Upper lobe of right lung (tissue), 1 donor: ENCODE measurements around the gene PROX1. TPM values are rescaled to one million over a fixed set of nuclear protein-coding genes. Genes with fewer than 3 reads are reported as not detected.

Source experiments
- ATAC-seq: fragments of 200-7000 bp; cut with Tn5 transposase; one replicate; pipeline ENCODE4 v1.9.1; 2020; ENCODE audit warnings: mild to moderate bottlenecking, moderate library complexity
- DNase-seq: peaks from one replicate; pipeline ENCODE4 v3.0.0-alpha.2; 2020
- H3K27ac ChIP-seq: fragments of 200-600 bp; one replicate; pipeline ENCODE4 v1.8.0; 2022
- H3K27me3 ChIP-seq: fragments of 200-600 bp; one replicate; pipeline ENCODE4 v1.8.0; 2022; ENCODE audit warnings: mild to moderate bottlenecking
- H3K36me3 ChIP-seq: fragments of 200-600 bp; one replicate; pipeline ENCODE4 v1.8.0; 2022
- H3K4me1 ChIP-seq: fragments of 200-600 bp; one replicate; pipeline ENCODE4 v1.8.0; 2022
- H3K4me3 ChIP-seq: fragments of 200-600 bp; one replicate; pipeline ENCODE4 v1.8.0; 2022; ENCODE audit warnings: mild to moderate bottlenecking
- H3K9me3 ChIP-seq: fragments of 200-600 bp; one replicate; pipeline ENCODE4 v1.8.0; 2022
- CTCF ChIP-seq: fragments of 200-600 bp; IDR thresholded peaks from one replicate; pipeline ENCODE4 v1.8.0; 2022; ENCODE audit warnings: antibody characterized with exemption
- intact Hi-C: fragments of 100-400 bp; cut with DNase I; formaldehyde crosslinking; loops from one replicate; pipeline ENCODE4 v1.11.0; 2022
- total RNA-seq: library from RNA; stranded (reverse); fragmentation: NEBNext Ultra II Directional; extraction: Animal tissue kit (Norgen Biotek cat#: 25700); gene quantifications from one replicate; pipeline ENCODE4 v1.2.1, GENCODE V29; 2021
- donor health status: DM: no; HTN: yes; CAD: no; lungs with severe emphysema.

PROX1 gene
- total RNA-seq, 1 donor from 2014 or later = 14.1 TPM

GRCh38 chr1:213962508-213962907 is 25.3 kb upstream of the PROX1 start:
- no peaks in the 10 kb centered on the region for H3K4me1 ChIP-seq
- no peak for ATAC-seq
- H3K9me3 ChIP-seq = no peaks in the 10 kb centered on the region
- no peaks in the 10 kb centered on the region for H3K36me3 ChIP-seq
- intact Hi-C loops = no loop called here
- no peak overlapping the region for H3K4me3 ChIP-seq
- TF ChIP-seq CTCF = no peak
- no peaks in the 10 kb centered on the region for H3K27me3 ChIP-seq
- H3K27ac ChIP-seq = no peak overlapping the region
- no peak for DNase-seq

- H3K4me1 ChIP-seq = no peaks in the 10 kb centered on the region
- H3K36me3 ChIP-seq = no peaks in the 10 kb centered on the region
- DNase-seq (no peak), ATAC-seq (no peak)
- H3K27me3 ChIP-seq = peaks cover 12% of the 10 kb centered on the region
- intact Hi-C loops = no loop called here
- no peak overlapping the region for H3K4me3 ChIP-seq
- H3K9me3 ChIP-seq = no peaks in the 10 kb centered on the region
- H3K27ac ChIP-seq = no peak overlapping the region
- no peak for TF ChIP-seq CTCF
These were observed 21.7 kb upstream of the PROX1 start for GRCh38 chr1:213966122-213966521.

- Histone ChIP-seq H3K27me3 (peaks cover 12% of the 10 kb centered on the region), H3K36me3 (no peaks in the 10 kb centered on the region), H3K27ac (no peak overlapping the region), H3K4me1 (no peaks in the 10 kb centered on the region), H3K9me3 (no peaks in the 10 kb centered on the region), H3K4me3 (no peak overlapping the region)
- no peak for DNase-seq
- intact Hi-C loops = no loop called here
- ATAC-seq = no peak
- TF ChIP-seq CTCF = no peak
These were observed 19.5 kb upstream of the PROX1 start for GRCh38 chr1:213968146-213968825.

DNA sequence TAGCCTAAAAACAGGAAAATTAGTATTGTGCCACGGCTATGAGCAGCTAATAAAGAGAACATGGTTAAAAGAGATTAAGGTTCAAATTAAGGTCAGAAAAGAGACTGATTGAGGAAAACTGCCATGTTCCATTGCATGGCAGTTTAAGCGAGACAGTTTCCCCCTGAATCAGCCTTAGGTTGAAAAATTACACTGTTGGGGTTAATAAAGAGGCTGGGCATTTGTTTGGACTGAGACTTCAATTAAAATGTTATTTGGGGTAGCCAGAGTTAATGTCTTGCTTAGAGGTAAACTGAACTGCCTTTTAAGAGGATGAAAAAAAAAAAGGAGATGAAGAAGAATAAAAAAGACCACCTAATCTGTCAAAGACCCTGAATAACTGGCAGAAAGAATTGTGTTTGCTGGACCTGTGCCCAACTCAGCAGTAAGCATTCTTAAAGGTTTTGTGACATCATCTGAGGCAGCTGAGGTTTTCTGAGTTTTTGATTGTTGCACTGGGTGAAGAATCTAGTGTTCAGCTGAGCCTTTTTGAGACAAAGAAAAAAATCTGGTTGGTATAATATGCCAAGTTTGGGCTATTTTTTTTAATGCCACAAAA is 17.7 kb upstream of the PROX1 start:
- no peak for TF ChIP-seq CTCF
- intact Hi-C loops = no loop called here
- peaks cover 12% of the 10 kb centered on the region for H3K27me3 ChIP-seq
- no peaks in the 10 kb centered on the region for H3K36me3 ChIP-seq
- H3K4me3 ChIP-seq = no peak overlapping the region
- H3K9me3 ChIP-seq = no peaks in the 10 kb centered on the region
- H3K4me1 ChIP-seq = no peaks in the 10 kb centered on the region
- DNase-seq (no peak), ATAC-seq (no peak)
- no peak overlapping the region for H3K27ac ChIP-seq

GRCh38 chr1:213972141-213972540 is 15.6 kb upstream of the PROX1 start:
- Histone ChIP-seq H3K4me1 (no peaks in the 10 kb centered on the region), H3K4me3 (no peak overlapping the region), H3K36me3 (no peaks in the 10 kb centered on the region), H3K9me3 (no peaks in the 10 kb centered on the region), H3K27me3 (peaks cover 12% of the 10 kb centered on the region), H3K27ac (no peak overlapping the region)
- ATAC-seq = no peak
- TF ChIP-seq CTCF = no peak
- no peak for DNase-seq
- intact Hi-C loops = no loop called here
